DMS114 treated with DMSO at 0.1 percent for 48 hours (cell line): Measurements from ENCODE around the gene BAZ1B.
"Not testable (repeated sequence)": the region's sequence is repeated elsewhere in the genome, so short reads cannot be mapped to it uniquely, and the experiment has no call there.

Experiments used
- DNase-seq: peaks from one replicate; lab custom pipeline; 2025; ENCODE audit not compliant: unreplicated experiment; lab: John Stamatoyannopoulos, UW

The BAZ1B gene

GRCh38 chr7:73429622-73430505 lies 92.2 kb downstream of the BAZ1B start:
- no peak for DNase-seq

DNA sequence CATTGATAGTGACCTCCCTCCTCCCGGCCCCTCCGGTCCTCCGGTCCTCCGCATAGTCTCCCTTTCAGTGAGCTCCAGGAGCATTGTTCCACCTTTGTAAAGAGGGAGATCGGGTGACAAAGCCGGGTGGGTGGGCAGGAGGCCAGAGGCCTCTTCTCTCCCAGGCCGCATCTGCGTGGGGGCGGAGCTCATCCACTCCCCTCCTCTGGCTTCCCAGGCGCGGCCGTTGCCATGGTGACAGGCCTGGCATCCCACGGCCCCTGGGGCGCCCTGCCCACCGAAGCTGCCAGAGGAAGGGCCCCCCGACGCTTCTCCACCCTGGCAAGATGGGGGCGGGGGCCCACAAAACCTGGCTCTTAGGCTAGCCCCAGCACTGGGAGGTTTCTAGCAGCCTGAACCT lies 92.9 kb downstream of the BAZ1B start:
- DNase-seq: no peak

DNA sequence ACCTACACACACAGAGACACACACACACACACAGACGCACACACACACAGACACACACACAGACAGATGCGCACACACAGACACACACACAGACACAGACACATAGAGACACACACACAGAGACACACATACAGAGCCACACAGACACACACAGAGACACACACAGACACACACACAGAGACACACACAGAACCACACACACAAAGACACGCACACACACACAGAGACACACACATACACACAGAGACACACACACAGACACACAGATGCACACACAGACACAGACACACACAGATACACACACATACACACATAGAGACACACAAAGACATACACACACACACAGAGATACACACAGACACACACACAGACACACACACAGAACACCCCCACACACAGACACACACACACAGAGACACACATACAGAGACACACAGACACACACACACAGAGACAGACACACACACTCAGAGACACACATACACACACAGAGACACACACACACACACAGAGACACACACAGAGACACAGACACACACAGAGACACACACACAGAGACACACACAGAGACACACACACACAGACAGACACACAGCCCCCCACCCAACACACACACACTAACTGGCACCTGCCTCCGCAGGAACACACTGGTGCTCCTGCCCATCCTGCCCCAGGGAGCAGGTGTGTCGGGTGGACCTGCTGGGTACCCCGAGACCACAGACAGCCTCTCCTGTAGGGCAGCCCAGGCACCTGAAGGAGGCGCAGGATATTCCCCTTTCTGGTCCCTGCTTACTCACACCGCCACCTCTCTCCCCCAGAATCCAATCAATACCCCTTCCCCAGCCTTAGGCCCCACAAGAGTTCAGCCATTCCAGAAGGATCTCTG lies 93.9 kb downstream of the BAZ1B start:
- DNase-seq: no peak

DNA sequence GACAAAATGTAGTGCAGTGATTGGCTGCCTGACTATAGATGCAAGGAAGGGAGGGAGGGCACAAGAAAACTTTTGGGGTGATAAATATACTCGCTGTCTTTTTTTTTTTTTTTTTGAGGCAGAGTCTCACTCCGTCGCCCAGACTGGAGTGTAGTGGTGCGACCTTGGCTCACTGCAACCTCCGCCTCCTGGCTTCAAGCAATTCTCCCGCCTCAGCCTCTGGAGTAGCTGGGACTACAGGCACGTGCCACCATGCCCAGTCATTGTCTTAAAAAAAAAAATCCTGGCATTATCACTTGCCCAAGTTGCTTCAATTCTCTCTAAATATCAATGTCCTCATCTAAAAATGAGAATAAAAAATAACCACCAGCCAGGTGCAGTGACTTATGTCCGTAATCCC lies 96.1 kb downstream of the BAZ1B start:
- no peak for DNase-seq

GRCh38 chr7:73425356-73425983 lies 96.6 kb downstream of the BAZ1B start:
- DNase-seq: no peak

DNA sequence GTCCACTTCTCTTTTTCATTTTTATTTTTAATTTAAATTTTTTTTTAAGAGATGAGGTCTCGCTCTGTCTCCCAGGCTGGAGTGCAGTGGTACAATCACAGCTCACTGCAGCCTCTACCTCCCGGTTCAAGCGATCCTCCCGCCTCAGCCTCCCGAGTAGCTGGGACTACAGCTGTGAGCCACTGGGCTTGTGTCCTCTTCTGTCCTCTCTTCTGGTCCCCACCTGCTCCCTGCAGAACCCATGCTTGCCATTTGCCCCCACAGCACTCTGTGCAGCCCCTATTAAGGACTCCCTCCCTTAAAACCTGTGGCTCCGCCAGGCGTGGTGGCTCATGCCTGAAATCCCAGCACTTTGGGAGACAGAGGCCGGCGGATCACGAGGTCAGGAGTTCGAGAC lies 97.6 kb downstream of the BAZ1B start:
- no peak for DNase-seq

GRCh38 chr7:73423519-73424488 lies 98.3 kb downstream of the BAZ1B start:
- DNase-seq: no peak

- not testable (repeated sequence) for DNase-seq
These were observed 101.5 kb downstream of the BAZ1B start for GRCh38 chr7:73420610-73421009.

DNA sequence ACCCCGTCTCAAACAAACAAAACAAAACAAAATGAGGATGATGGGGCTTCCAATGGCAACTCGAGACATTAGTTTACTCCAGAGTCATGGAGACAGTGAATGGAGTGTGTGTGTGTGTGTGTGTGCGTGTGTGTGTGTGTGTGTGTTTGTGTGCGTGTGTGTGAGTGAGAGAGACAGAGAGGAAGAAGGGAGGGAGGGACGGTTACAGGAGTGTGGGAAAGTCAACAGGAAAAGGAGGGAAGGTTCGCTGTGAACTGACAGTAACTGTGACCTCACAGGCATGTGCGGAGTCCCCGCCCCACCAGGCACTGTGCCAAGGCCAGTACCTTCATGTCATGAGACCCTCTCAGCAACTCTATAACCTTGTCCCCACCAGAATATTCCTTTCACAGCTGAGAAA lies 102.1 kb downstream of the BAZ1B start:
- DNase-seq: not testable (repeated sequence)

DNA sequence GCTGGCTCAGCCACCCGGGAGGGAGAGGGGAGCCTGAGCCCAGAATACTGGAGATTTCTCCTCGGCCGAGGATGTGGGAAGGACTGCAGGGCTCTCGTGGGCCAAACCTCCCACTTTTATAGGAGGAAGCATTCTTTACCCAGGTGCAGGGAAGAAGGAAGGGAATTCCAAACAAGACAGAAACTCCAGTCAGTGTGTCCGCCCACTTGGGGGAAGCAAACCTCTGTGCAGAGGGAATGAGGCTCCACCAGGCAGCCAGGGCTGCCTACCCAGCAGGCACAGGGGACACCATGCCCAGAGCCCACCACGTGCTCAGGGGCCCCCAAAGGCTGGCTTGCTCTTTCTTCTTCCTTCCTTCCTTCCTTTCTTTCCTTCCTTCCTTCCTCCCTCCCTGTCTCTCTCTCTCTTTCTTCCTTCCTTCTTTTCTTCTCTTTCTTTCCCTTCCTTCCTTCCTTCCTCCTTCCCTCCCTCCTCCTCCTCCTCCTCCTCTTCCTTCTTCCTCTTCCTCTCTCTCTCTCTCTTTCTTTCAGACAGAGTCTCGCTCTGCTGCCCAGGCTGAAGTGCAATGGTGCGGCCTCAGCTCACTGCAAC lies 103.9 kb downstream of the BAZ1B start:
- no peak for DNase-seq

DNA sequence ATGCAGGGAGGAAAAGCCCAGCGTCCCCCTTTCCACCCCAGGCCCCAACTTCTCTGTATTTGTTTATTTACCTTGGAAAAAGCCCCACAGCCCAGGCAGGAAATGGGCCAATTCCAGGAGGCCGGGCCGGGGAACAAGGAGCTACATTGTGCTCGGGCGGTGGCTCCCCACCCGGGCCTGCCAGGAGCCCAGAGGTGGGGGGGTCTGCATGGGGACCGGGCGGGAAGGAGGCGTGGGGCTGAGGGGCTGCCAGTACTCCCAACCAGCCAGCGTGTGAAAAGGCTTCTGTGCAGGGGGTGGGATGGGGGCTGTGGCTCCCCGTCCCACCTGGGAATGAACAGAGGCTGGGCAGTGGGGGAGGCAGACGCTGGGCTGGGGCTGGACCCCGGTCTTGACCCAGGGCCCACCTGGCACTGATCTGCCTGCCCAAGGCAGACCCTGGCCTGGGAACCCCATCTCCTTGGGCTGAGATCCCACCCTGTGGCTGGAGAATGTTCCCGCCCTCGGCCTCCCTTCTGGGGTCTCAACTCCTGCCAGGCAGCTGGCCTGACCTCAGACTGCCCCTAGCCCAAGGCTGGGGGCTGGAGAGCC lies 111.5 kb downstream of the BAZ1B start:
- not testable (repeated sequence) for DNase-seq

DNA sequence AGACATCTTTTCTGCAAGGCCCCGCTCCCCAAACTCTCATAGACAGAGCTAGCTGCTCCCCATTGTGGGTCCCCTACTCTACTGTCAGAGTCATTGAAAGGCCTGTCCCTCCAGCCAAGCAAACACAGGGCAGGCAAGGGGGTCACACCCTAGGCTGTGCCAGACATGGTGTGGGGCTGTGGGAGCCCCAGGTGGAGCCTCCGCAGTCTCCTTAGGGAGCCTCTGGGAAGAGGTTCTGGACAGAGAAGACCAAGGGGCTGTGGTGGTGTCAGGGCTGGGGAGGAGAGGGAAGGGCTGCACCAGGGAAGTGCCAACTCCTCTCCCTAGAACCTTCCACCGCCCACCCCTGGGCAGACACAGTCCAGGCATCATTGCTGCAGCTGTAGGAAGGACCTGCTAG lies 117.2 kb downstream of the BAZ1B start:
- DNase-seq: not testable (repeated sequence)

- DNase-seq: peak; percentile 26
These were observed 122.7 kb downstream of the BAZ1B start for GRCh38 chr7:73399185-73400050.

DNA sequence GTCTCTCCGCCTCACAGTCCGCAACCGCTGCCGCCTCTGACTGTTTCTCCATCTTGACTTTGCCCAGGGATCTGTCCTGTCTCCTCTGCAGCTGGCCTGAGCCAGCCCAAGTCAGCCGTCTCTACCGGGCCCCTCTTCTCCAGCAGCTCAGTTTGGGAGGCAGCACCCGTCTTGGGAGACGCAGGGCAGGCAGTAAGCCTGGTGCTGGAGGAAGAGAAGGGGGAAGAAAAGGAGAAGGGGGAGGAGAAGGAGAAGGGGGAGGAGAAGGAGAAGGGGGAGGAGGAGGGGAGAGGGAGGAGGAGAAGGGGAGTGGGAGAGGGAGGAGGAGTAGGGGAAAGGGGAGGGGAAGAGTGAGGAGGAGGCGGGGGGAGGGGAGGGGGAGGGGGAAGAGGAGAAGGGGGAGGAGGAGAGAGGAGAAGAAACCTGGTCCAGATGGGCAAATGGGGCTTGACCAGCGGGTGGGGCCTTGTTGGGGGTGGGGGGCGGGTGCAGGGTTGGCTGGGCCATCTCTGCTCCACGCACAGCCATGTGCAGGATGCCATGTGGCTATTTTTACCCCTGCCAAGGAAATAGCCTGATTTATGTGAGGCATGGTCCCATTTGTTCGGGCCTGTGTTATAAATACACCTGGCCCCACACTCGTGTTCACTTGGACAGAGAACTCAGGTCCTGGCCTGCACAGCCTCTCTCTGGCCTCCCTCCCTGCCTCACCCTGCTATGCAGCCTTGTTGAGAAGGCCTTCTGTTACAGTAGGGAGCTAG lies 124.4 kb downstream of the BAZ1B start:
- DNase-seq: no peak

DNA sequence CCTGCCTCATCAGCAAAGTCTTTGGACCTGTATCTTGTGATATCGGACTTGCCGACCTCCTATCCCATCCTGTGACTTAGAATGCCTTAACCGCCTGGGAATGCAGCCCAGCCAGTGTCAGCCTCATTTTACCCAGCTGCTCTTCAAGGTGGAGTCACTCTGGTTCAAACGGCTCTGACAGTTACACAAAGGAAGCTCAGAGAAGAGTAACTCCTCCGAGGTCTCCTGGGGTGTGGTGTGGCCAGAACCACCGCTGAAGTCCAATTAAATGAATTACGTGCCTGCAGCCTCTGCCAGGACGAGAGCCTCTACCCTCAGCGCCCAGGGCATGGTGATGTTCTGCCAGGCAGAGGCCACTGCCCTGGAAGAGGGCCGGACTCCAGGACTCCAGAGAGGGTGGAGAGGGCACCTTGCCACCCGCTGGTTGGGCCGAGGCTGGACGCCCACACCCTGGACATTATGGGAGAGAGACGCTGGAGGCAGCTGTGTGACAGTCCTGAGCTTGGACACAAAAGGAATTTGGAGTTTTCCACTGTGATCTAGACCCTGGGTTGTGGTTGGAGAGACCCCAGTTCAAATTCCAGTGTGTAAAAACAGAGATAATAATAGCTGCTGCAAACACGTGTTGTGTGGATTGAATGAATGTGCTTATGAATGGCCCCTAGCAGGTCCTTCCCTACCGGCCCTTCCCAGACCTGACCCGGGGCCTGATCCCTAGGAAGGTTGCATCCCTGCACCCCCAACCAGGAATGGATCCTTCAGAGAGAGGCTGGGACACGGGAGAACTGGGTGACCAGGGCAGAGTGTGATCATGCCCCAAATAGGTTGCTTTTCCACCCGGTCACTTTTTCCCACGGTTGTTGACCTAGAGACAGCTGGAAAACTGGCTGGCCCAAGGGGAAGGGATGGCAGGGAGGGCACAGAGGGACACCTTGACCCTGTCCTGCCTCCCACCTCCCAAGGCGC lies 126.3 kb downstream of the BAZ1B start:
- DNase-seq: no peak

- DNase-seq: no peak
These were observed 127.7 kb downstream of the BAZ1B start for GRCh38 chr7:73394422-73394821.

- no peak for DNase-seq
These were observed 130.7 kb downstream of the BAZ1B start for GRCh38 chr7:73391396-73391795.
